Measurements from ENCODE around the gene SUN1.

DNA sequence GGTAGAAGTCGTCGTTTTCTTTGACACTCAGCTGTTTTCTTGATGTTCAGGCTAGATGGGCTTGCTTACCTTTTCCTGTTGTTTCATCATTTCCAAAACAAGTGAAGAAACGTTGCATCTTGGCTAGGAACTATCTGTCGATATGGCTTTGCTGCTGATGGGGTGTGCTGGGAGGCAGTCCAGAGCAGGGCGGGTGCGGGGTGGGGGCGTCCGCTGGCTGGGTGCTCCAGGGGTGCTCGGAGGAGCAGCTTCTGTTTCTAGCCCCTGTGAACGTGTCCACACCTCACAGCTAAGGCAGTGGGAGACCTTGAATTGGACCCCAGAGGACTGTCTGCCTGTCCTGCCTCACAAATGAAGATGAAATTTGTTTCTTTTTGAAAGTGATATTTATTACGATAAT, 7.6 kb upstream of the SUN1 start:
- TF ChIP-seq, protein P1, sequence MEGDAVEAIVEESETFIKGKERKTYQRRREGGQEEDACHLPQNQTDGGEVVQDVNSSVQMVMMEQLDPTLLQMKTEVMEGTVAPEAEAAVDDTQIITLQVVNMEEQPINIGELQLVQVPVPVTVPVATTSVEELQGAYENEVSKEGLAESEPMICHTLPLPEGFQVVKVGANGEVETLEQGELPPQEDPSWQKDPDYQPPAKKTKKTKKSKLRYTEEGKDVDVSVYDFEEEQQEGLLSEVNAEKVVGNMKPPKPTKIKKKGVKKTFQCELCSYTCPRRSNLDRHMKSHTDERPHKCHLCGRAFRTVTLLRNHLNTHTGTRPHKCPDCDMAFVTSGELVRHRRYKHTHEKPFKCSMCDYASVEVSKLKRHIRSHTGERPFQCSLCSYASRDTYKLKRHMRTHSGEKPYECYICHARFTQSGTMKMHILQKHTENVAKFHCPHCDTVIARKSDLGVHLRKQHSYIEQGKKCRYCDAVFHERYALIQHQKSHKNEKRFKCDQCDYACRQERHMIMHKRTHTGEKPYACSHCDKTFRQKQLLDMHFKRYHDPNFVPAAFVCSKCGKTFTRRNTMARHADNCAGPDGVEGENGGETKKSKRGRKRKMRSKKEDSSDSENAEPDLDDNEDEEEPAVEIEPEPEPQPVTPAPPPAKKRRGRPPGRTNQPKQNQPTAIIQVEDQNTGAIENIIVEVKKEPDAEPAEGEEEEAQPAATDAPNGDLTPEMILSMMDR (IDR thresholded peaks at IDR 0.05; ENCODE audit: extremely low read depth in 1 of 2, insufficient read depth in 1 of 2, low read depth in 1 of 2, low read length in 2 of 2) = no peak
- no peak for TF ChIP-seq FOS (IDR thresholded peaks at IDR 0.05; ENCODE audit: borderline replicate concordance, insufficient read depth, low read length)
- TF ChIP-seq, protein P2, sequence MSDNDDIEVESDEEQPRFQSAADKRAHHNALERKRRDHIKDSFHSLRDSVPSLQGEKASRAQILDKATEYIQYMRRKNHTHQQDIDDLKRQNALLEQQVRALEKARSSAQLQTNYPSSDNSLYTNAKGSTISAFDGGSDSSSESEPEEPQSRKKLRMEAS (IDR thresholded peaks at IDR 0.05; ENCODE audit: insufficient read depth, insufficient read length) = no peak
- no peak for TF ChIP-seq POLR2A (IDR thresholded peaks at IDR 0.05; ENCODE audit: low read depth, low read length)
- TF ChIP-seq MYC (IDR thresholded peaks at IDR 0.05; ENCODE audit: low read depth, low read length) = no peak
- TF ChIP-seq JUN (IDR thresholded peaks at IDR 0.05; ENCODE audit: borderline replicate concordance, insufficient read depth, insufficient read length, low read depth) = no peak
- TF ChIP-seq POLR2AphosphoS5 (IDR thresholded peaks at IDR 0.05; ENCODE audit: insufficient read depth, low read depth, low read length) = no peak
- TF ChIP-seq EZH2 (IDR thresholded peaks at IDR 0.05; ENCODE audit: borderline replicate concordance, low read depth, low read length, severe bottlenecking) = no peak

Measured in endothelial cell of umbilical vein (primary cell).